Lower leg skin (tissue), 3 donors: Measurements from ENCODE around the gene VKORC1L1.

Experiments used
- CTCF ChIP-seq, 3 donors: fragments of 450-650 bp; IDR thresholded peaks; one replicate each; pipeline ENCODE4 v1.5.1; 2016; ENCODE audit warnings: antibody characterized with exemption in 3 of 3, mild to moderate bottlenecking in 3 of 3, moderate library complexity in 2 of 3
- POLR2A ChIP-seq, 2 donors: fragments of 450-650 bp; IDR thresholded peaks; one replicate each; pipeline ENCODE4 v1.6.1; 2016 to 2017; ENCODE audit warnings: antibody characterized with exemption in 2 of 2, mild to moderate bottlenecking in 1 of 2, moderate library complexity in 1 of 2

- TF ChIP-seq CTCF (IDR thresholded peaks at IDR 0.05) (no peak), POLR2A (IDR thresholded peaks at IDR 0.05) (no peak)
Observed at GRCh38 chr7:65896279-65896870, 23.5 kb downstream of the VKORC1L1 start.
